Spinal cord (tissue), 10 donors: ENCODE measurements around the gene MCRIP2. TPM values are rescaled to one million over a fixed set of nuclear protein-coding genes. Genes with fewer than 3 reads are reported as not detected.

ENCODE experiments used
- DNase-seq, 6 donors: peaks; one replicate each; pipeline versions ENCODE4 v3.0.0 to v3.0.0-alpha.2; 2013 to 2015; ENCODE audit warnings: low spot score in 6 of 6, low read depth in 4 of 6
- H3K27ac ChIP-seq: one replicate; pipeline ENCODE4 v1.5.1; 2013; ENCODE audit warnings: low read depth, low read length, control low read depth
- H3K27me3 ChIP-seq: one replicate; pipeline ENCODE4 v1.6.1; 2013; ENCODE audit warnings: low read length; ENCODE audit not compliant: control insufficient read depth, insufficient read depth
- H3K36me3 ChIP-seq: one replicate; pipeline ENCODE4 v1.6.1; 2013; ENCODE audit warnings: low read length; ENCODE audit not compliant: control insufficient read depth, insufficient read depth
- H3K4me1 ChIP-seq: one replicate; pipeline ENCODE4 v1.6.1; 2013; ENCODE audit warnings: low read length; ENCODE audit not compliant: control insufficient read depth, insufficient read depth
- H3K4me3 ChIP-seq: one replicate; pipeline ENCODE4 v1.5.1; 2013; ENCODE audit warnings: low read depth, low read length, control low read depth
- H3K9me3 ChIP-seq: one replicate; pipeline ENCODE4 v1.6.1; 2013; ENCODE audit warnings: low read length; ENCODE audit not compliant: control insufficient read depth, insufficient read depth
- WGBS: methylation state at CpG from one replicate; pipeline ENCODE4 v1.1.5; 2013; ENCODE audit warnings: missing lambda C conversion rate; ENCODE audit not compliant: insufficient coverage; 5-methylcytosine and 5-hydroxymethylcytosine counted together
- polyA plus RNA-seq, 2 donors: library from polyadenylated mRNA; unstranded; fragments of 120-200 nt; gene quantifications; one replicate each; pipeline ENCODE4 v1.2.1, GENCODE V29; 2013; ENCODE audit not compliant: insufficient read length in 2 of 2
- total RNA-seq, 2 donors: library from RNA; depleted of rRNA in 1 of 2; stranded (reverse); fragments of 120-200 nt in 1 of 2; fragments of >200 nt in 1 of 2; gene quantifications; one replicate each; pipeline versions ENCODE4 v1.2.3 to v1.2.4, GENCODE V29; 2013 to 2014
- donor health status: healthy.

The MCRIP2 gene
- total and polyA plus RNA-seq, 4 donors: 9.1 to 38.7 (median 31.4) TPM

GRCh38 chr16:694863-695354, 53.3 kb downstream of the MCRIP2 start:
- Histone ChIP-seq H3K4me1 (peaks cover 24% of the 10 kb centered on the region), H3K27me3 (peaks cover 21% of the 10 kb centered on the region), H3K9me3 (no peaks in the 10 kb centered on the region), H3K36me3 (peaks cover 64% of the 10 kb centered on the region), H3K4me3 (no peak overlapping the region), H3K27ac (no peak overlapping the region)
- 34% methylated on average over 36 of the region's 37 CpGs for WGBS
- no peak for DNase-seq

- peaks cover 27% of the 10 kb centered on the region for H3K4me1 ChIP-seq
- no peaks in the 10 kb centered on the region for H3K9me3 ChIP-seq
- no peak overlapping the region for H3K27ac ChIP-seq
- H3K27me3 ChIP-seq: peaks cover 27% of the 10 kb centered on the region
- 25% methylated on average over 71 of the region's 71 CpGs for WGBS
- no peak overlapping the region for H3K4me3 ChIP-seq
- H3K36me3 ChIP-seq: peaks cover 65% of the 10 kb centered on the region
- no peak for DNase-seq
These were observed 53.9 kb downstream of the MCRIP2 start for GRCh38 chr16:695355-696089.

Other genes starting within 250 kb of the MCRIP2 start
- 10 to 100 TPM; 14.3 to 88.8 TPM for gene NME4, start 244.6 kb upstream of the MCRIP2 start, total RNA-seq
- gene NME4, start 244.6 kb upstream of the MCRIP2 start, polyA plus RNA-seq: 100 to 1,000 TPM; 133 to 150 TPM
- gene DECR2, start 239.9 kb upstream of the MCRIP2 start, total RNA-seq: 1 to 10 TPM; 5.1 to 9.6 TPM
- gene DECR2, start 239.9 kb upstream of the MCRIP2 start, polyA plus RNA-seq: 10 to 100 TPM; 24.6 to 27.7 TPM
- gene RAB11FIP3, start 216.2 kb upstream of the MCRIP2 start, total RNA-seq: 10 to 100 TPM; 24.2 to 43.5 TPM
- 100 to 1,000 TPM in 1 of 2 donors, 10 to 100 TPM in 1; 89.3 to 107 TPM for gene RAB11FIP3, start 216.2 kb upstream of the MCRIP2 start, polyA plus RNA-seq
- gene CAPN15, start 114.1 kb upstream of the MCRIP2 start, total RNA-seq: 10 to 100 TPM in 1 of 2 donors, 1 to 10 TPM in 1; 9.6 to 19.5 TPM
- 10 to 100 TPM; 36.4 to 43.2 TPM for gene CAPN15, start 114.1 kb upstream of the MCRIP2 start, polyA plus RNA-seq
- gene PRR35, start 81.4 kb upstream of the MCRIP2 start, total RNA-seq: under 1 TPM in 1 of 2 donors, not detected in 1; 0.06 TPM
- gene PRR35, start 81.4 kb upstream of the MCRIP2 start, polyA plus RNA-seq: under 1 TPM in 1 of 2 donors, not detected in 1; 0.14 TPM
- 1 to 10 TPM in 1 of 2 donors, under 1 TPM in 1; 0.89 to 3.5 TPM for gene NHLRC4, start 74.8 kb upstream of the MCRIP2 start, total RNA-seq
- gene NHLRC4, start 74.8 kb upstream of the MCRIP2 start, polyA plus RNA-seq: 1 to 10 TPM in 1 of 2 donors, under 1 TPM in 1; 0.73 to 1.2 TPM
- 10 to 100 TPM; 19.1 to 38.1 TPM for gene PIGQ, start 71.9 kb upstream of the MCRIP2 start, total RNA-seq
- gene PIGQ, start 71.9 kb upstream of the MCRIP2 start, polyA plus RNA-seq: 10 to 100 TPM; 69.4 to 85.7 TPM
- gene RAB40C, start 51.8 kb upstream of the MCRIP2 start, total RNA-seq: 10 to 100 TPM; 12.4 to 21.7 TPM
- gene RAB40C, start 51.8 kb upstream of the MCRIP2 start, polyA plus RNA-seq: 10 to 100 TPM; 38.4 to 45.7 TPM
- gene WFIKKN1, start 10.8 kb upstream of the MCRIP2 start, total RNA-seq: under 1 TPM; 0.30 to 0.44 TPM
- 1 to 10 TPM; 1.1 to 1.4 TPM for gene WFIKKN1, start 10.8 kb upstream of the MCRIP2 start, polyA plus RNA-seq
- gene METTL26, start 5.5 kb upstream of the MCRIP2 start, total RNA-seq: 10 to 100 TPM; 26.8 to 73.3 TPM
- gene METTL26, start 5.5 kb upstream of the MCRIP2 start, polyA plus RNA-seq: 100 to 1,000 TPM; 119 to 124 TPM
- gene WDR90, start 7.5 kb downstream of the MCRIP2 start, total RNA-seq: 10 to 100 TPM in 1 of 2 donors, 1 to 10 TPM in 1; 8.3 to 31.9 TPM
- 10 to 100 TPM; 46.6 to 63.1 TPM for gene WDR90, start 7.5 kb downstream of the MCRIP2 start, polyA plus RNA-seq
- 10 to 100 TPM; 20.7 to 41.1 TPM for gene RHOT2, start 26.3 kb downstream of the MCRIP2 start, total RNA-seq
- gene RHOT2, start 26.3 kb downstream of the MCRIP2 start, polyA plus RNA-seq: 100 to 1,000 TPM; 102 to 115 TPM
- 1 to 10 TPM; 4.1 to 7.2 TPM for gene RHBDL1, start 33.8 kb downstream of the MCRIP2 start, total RNA-seq
- 10 to 100 TPM; 15.5 to 19.1 TPM for gene RHBDL1, start 33.8 kb downstream of the MCRIP2 start, polyA plus RNA-seq
- 100 to 1,000 TPM in 1 of 2 donors, 10 to 100 TPM in 1; 59.6 to 110 TPM for gene STUB1, start 38.6 kb downstream of the MCRIP2 start, total RNA-seq
- gene STUB1, start 38.6 kb downstream of the MCRIP2 start, polyA plus RNA-seq: 100 to 1,000 TPM; 170 to 177 TPM
- 10 to 100 TPM; 24.3 to 42.1 TPM for gene JMJD8, start 42.5 kb downstream of the MCRIP2 start, total RNA-seq
- gene JMJD8, start 42.5 kb downstream of the MCRIP2 start, polyA plus RNA-seq: 10 to 100 TPM; 63.3 to 71.9 TPM
- gene WDR24, start 48.6 kb downstream of the MCRIP2 start, total RNA-seq: 1 to 10 TPM; 3.1 to 3.5 TPM
- 10 to 100 TPM; 14.6 to 19.5 TPM for gene WDR24, start 48.6 kb downstream of the MCRIP2 start, polyA plus RNA-seq
- gene FBXL16, start 64.0 kb downstream of the MCRIP2 start, total RNA-seq: 10 to 100 TPM in 1 of 2 donors, 1 to 10 TPM in 1; 7.4 to 12.4 TPM
- gene FBXL16, start 64.0 kb downstream of the MCRIP2 start, polyA plus RNA-seq: 10 to 100 TPM; 74.4 to 76.0 TPM
- gene METRN, start 73.3 kb downstream of the MCRIP2 start, total RNA-seq: 100 to 1,000 TPM in 1 of 2 donors, 10 to 100 TPM in 1; 75.5 to 238 TPM
- gene METRN, start 73.3 kb downstream of the MCRIP2 start, polyA plus RNA-seq: 100 to 1,000 TPM; 399 to 402 TPM
- gene ANTKMT, start 79.3 kb downstream of the MCRIP2 start, total RNA-seq: 10 to 100 TPM; 11.7 to 42.0 TPM
- gene ANTKMT, start 79.3 kb downstream of the MCRIP2 start, polyA plus RNA-seq: 10 to 100 TPM; 59.4 to 62.8 TPM
- gene CCDC78, start 84.6 kb downstream of the MCRIP2 start, total RNA-seq: 1 to 10 TPM in 1 of 2 donors, under 1 TPM in 1; 0.59 to 7.5 TPM
- gene CCDC78, start 84.6 kb downstream of the MCRIP2 start, polyA plus RNA-seq: 10 to 100 TPM; 13.1 to 16.0 TPM
- 10 to 100 TPM in 1 of 2 donors, 1 to 10 TPM in 1; 7.4 to 15.0 TPM for gene HAGHL, start 85.3 kb downstream of the MCRIP2 start, total RNA-seq
- 10 to 100 TPM; 48.6 to 51.1 TPM for gene HAGHL, start 85.3 kb downstream of the MCRIP2 start, polyA plus RNA-seq
- 10 to 100 TPM; 29.9 to 47.9 TPM for gene CIAO3, start 99.2 kb downstream of the MCRIP2 start, total RNA-seq
- 10 to 100 TPM; 35.1 to 41.5 TPM for gene CIAO3, start 99.2 kb downstream of the MCRIP2 start, polyA plus RNA-seq
- gene MSLN, start 118.9 kb downstream of the MCRIP2 start, total RNA-seq: under 1 TPM; 0.40 to 0.83 TPM
- under 1 TPM; 0.24 to 0.57 TPM for gene MSLN, start 118.9 kb downstream of the MCRIP2 start, polyA plus RNA-seq
- 10 to 100 TPM in 1 of 2 donors, 1 to 10 TPM in 1; 9.3 to 14.2 TPM for gene RPUSD1, start 146.6 kb downstream of the MCRIP2 start, total RNA-seq
- gene RPUSD1, start 146.6 kb downstream of the MCRIP2 start, polyA plus RNA-seq: 10 to 100 TPM; 23.0 to 23.9 TPM
- gene CHTF18, start 146.8 kb downstream of the MCRIP2 start, total RNA-seq: 10 to 100 TPM in 1 of 2 donors, 1 to 10 TPM in 1; 6.1 to 20.1 TPM
- gene CHTF18, start 146.8 kb downstream of the MCRIP2 start, polyA plus RNA-seq: 10 to 100 TPM; 26.6 to 37.1 TPM
- gene GNG13, start 158.9 kb downstream of the MCRIP2 start, total RNA-seq: under 1 TPM in 1 of 2 donors, not detected in 1; 0.30 TPM
- gene GNG13, start 158.9 kb downstream of the MCRIP2 start, polyA plus RNA-seq: 1 to 10 TPM; 1.0 to 1.4 TPM